Measurements from ENCODE around the gene TM2D3. TPM values are rescaled to one million over a fixed set of nuclear protein-coding genes. Genes with fewer than 3 reads are reported as not detected.

TM2D3 gene
- total RNA-seq, 1 experiment from 2014 or later, result 34.9 TPM

- H3K9ac ChIP-seq (ENCODE audit: extremely low read depth, insufficient read length, low read length), result no peak overlapping the region
- no peaks in the 10 kb centered on the region for H3K27me3 ChIP-seq (ENCODE audit: insufficient read depth, low read length)
- no peak overlapping the region for H4K8ac ChIP-seq (replicated peaks; ENCODE audit: insufficient read length, low read depth, low read length)
- no peak overlapping the region for H3K23ac ChIP-seq (ENCODE audit: insufficient read length, low read depth, low read length)
- H2BK15ac ChIP-seq (ENCODE audit: low read depth, low read length), result no peak overlapping the region
- WGBS (ENCODE audit: extremely low coverage, insufficient read length, low lambda C conversion rate), result no CpG with 5 or more reads among the region's 6 CpGs
- H3K27ac ChIP-seq (ENCODE audit: insufficient read length, low read depth, low read length), result no peak overlapping the region
- H3K14ac ChIP-seq (ENCODE audit: insufficient read depth, low read length), result no peak overlapping the region
- no peak for TF ChIP-seq CTCF (conservative IDR thresholded peaks at IDR 0.05)
- H2BK20ac ChIP-seq (ENCODE audit: low read depth, low read length, poor library complexity, severe bottlenecking), result no peak overlapping the region
- H2BK120ac ChIP-seq (ENCODE audit: low read depth, low read length, poor library complexity, severe bottlenecking), result no peak overlapping the region
- H2AK5ac ChIP-seq (ENCODE audit: insufficient read length, low read length), result no peak overlapping the region
- H3T11ph ChIP-seq (ENCODE audit: low read length), result no peak overlapping the region
- peaks cover 3% of the 10 kb centered on the region; the same call in 1 of the 2 replicates for H3K79me2 ChIP-seq (ENCODE audit: insufficient read depth, low read length)
- no peak overlapping the region for H4K5ac ChIP-seq (ENCODE audit: insufficient read length, low read depth, low read length)
- H3K23me2 ChIP-seq (ENCODE audit: insufficient read length, low read depth, low read length, poor library complexity, severe bottlenecking), result peaks cover 3% of the 10 kb centered on the region
- DNase-seq, result no peak
- Mint-ChIP-seq H3K36me3 (ENCODE audit: insufficient read depth in 1 of 3, low read depth in 3 of 3) (peaks cover 2 to 44% (median 34%) of the 10 kb centered on the region in 3 experiments; a peak in 5 of 7 replicates), H3K27me3 (ENCODE audit: low read depth) (no peaks in the 10 kb centered on the region), H3K4me1 (peaks cover 7 to 9% of the 10 kb centered on the region in 2 experiments), H3K9me3 (no peaks in the 10 kb centered on the region), H3K4me3 (no peak overlapping the region), H3K27ac (no peak overlapping the region)
- no peak overlapping the region for H2AFZ ChIP-seq (ENCODE audit: low read length)
- H3K79me1 ChIP-seq (ENCODE audit: insufficient read depth, low read depth, low read length, poor library complexity, severe bottlenecking), result no peaks in the 10 kb centered on the region
- no peaks in the 10 kb centered on the region for H3K9me3 ChIP-seq (ENCODE audit: control insufficient read depth, low read depth, low read length)
- no peak overlapping the region for H4K91ac ChIP-seq (ENCODE audit: insufficient read length, low read depth, low read length)
- H2BK12ac ChIP-seq (ENCODE audit: insufficient read length, low read depth, low read length), result no peak overlapping the region
- no peak overlapping the region for H2BK5ac ChIP-seq (ENCODE audit: insufficient read length, low read length)
- H3K4me1 ChIP-seq (ENCODE audit: insufficient read depth, low read length), result no peaks in the 10 kb centered on the region
- H3K18ac ChIP-seq (ENCODE audit: insufficient read length, low read depth, low read length), result no peak overlapping the region
- H3K4me2 ChIP-seq (ENCODE audit: insufficient read depth, insufficient read length, low read length), result no peak overlapping the region
- no peaks in the 10 kb centered on the region for H4K20me1 ChIP-seq (ENCODE audit: control insufficient read depth, insufficient read depth, insufficient read length)
- H3K56ac ChIP-seq (ENCODE audit: insufficient read length, low read depth, low read length), result no peak overlapping the region
- no peak overlapping the region for H3K4ac ChIP-seq (ENCODE audit: low read depth, low read length)
These were observed 3.8 kb downstream of the TM2D3 start for GRCh38 chr15:101648356-101648755.

All from H9 (cell line).